GM19468 (cell line): ENCODE measurements around the gene DONSON.

ENCODE experiments used
- ATAC-seq: cut with Tn5 transposase; IDR thresholded peaks from one replicate; pipeline ENCODE4 v1.9.1; 2021; ENCODE audit warnings: mild to moderate bottlenecking, moderate library complexity, moderate number of reproducible peaks; ENCODE audit not compliant: unreplicated experiment; ENCODE audit errors: extremely low read depth

The DONSON gene

DNA sequence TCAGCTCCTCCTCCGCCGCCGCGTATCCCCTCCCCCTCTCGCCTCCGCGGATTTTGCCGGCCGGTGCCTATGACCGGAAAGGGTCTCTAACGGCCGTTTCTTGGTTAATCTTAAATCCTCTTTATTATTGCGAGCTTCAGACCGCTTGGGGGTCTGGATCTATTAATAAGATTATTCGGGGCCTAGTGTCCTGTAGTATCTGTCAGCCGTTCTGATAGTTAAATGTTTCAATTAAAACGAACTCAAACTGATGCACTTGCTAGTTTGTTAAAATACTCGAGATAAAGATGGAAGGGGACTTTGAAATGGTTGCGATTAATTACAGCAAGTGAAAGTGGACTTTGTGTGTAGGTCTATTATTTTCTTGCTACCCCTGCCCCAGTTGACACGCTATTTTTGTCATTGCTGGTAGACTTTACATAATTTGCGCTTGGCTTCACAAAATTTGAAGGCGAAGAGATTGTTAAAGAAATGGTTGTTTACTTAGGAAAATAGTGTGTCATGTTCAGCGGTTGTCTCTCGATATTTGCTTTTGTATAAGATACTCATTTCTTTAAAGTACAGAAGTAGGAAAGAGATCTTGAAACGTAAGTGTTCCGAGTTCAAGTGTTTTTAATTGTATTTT lies 44.9 kb downstream of the DONSON start:
- no peak for ATAC-seq

DNA sequence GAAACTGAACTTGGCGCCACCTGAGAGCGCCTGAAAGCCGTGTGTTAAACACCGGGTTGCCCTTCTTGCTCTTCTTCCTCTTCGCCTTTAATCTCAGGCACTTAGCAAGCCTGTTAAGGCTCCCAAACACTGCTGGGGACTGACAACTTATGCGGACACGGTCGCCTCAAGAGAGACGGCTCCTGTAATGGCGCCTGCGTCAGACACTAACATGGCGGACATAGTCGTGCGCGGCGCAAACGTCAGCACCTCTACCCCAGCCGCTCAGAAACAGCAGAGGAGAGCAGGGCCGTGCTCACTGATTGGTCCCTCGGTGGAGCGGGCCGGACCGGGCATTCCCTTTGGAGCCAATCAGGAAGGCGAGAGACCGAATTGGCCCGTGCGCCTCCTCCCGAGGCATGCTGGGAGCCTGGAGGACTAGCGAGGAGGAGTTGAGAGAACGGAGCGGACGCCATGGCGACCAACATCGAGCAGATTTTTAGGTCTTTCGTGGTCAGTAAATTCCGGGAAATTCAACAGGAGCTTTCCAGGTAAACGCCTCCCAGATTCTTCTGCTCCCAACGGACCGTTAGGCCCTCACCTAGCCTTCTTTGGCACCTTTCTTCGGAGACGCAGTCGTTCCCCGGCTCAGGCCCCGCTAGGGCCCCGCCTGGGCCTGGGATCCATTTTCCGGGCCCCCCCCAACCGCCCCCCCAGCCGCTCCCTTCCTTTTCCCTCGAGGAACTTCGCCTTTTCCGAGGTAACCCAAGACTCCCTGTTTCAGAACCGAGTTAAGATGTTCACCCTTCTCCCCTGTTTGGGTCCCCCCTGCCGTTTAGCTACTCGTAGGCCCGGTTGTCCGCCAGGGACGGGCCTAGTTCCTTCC lies 45.6 kb downstream of the DONSON start, which contains the start of gene SON:
TSS of gene SON (plus strand) at position 399 of the 865 bp plus-strand sequence. CDS start at position 454, 55 bp downstream.
- peak; percentile 90 for ATAC-seq

DNA sequence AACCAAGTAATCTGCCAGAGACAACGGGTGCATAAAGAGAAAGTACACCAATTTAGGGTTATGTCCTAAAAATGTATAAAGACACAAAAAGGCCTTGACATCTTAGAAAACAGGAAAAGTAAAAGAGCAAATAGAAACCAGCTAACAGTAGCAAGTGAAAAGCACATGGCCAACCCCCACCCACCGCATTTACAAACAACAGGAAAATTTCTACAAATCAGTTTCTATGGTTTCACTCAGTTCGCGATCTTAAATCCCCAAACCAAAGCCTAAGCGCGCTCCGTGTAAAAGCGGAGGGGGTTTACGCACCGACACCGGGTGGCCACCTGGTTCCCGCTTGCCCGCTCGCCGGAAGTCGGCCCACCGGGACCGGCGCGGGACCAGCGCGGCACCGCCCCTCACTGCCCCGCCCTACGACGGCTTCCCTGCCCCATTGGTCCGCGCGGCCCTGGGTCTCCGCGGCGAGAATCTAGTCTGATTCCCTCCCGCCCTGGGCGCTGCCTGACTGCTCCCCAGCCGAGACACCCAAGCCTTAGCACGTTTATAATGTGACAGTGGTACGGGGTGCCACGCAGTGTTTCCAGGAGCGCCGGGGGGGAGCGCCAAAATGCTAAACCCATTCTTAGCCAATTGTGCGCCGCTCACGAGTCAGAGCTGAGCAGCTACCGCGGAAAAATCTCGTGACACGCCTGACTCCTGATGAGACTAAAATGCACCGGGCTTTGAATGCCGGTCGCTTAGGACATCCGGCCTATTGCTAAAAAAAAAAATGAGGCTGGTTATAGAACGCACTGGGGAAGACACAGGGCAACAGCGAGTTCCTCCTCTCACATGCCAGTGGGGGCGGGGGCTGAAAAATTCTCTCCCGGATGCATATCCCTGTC lies 46.5 kb downstream of the DONSON start, which contains the start of gene GART:
TSS of gene GART (minus strand) at position 362 of the 884 bp plus-strand sequence. CDS start 2,802 bp downstream, outside the sequence.
- ATAC-seq, result peak; percentile 59

DNA sequence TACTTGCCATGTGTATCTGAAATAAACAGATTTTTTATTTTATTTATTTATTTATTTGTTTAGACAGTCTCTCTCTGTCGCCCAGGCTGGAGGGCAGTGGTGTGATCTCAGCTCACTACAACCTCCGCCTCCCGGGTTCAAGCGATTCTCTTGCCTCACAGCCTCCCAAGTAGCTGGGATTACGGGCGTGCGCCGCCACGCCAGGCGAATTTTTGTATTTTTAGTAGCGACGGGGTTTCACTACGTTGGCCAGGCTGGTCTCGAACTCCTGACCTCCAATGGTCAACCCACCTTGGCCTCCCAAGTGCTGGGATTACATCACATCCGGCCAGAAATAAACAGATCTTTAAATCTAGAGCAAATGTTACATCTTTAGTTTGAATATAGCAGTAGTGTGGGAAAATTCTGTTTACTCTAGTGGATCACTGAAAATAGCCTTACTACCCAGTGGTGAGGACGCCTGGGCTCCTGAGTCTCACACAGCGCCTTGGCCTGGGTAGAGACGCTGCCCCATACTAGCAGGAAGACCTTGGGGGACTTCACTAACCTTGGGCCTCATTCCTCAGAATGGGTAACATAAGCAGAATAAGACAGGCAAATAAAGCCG lies 47.3 kb downstream of the DONSON start:
- ATAC-seq, result no peak

DNA sequence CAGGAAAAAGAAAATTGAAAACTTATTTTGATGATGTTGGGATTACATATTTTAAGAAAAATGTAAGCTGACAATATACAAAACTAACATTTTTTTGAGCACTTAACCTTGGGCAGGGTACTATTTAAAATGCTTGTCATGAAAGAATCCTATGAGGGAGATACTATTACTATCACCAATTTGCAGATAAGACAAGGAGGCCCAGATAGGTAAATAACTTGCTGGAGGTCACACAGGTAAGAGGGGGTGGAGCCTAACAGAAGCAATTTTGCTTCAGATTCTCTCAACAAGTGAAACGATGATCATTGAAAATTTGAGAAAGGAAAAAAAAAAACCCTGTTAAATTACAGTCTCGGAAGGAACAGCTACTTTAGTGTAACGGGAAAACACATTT lies 47.8 kb downstream of the DONSON start:
- no peak for ATAC-seq

DNA sequence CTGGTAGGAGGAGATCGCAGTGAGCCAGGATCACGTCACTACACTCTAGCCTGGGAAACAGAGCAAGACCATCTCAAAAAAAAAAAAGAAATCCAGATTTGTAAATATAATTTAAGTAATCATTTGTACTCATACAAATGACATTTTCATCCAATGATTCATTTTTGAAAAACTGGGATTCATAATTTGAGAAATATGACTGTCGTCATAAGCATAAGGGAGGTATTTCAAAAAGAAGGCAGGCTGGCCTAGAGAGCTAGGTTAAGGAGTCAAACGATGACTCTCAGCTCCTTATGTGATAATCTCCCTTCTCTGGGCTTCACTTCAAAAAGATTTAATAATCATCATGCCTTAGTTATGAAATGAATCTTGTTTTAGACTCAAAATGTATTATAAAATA lies 48.9 kb downstream of the DONSON start:
- ATAC-seq, result no peak

DNA sequence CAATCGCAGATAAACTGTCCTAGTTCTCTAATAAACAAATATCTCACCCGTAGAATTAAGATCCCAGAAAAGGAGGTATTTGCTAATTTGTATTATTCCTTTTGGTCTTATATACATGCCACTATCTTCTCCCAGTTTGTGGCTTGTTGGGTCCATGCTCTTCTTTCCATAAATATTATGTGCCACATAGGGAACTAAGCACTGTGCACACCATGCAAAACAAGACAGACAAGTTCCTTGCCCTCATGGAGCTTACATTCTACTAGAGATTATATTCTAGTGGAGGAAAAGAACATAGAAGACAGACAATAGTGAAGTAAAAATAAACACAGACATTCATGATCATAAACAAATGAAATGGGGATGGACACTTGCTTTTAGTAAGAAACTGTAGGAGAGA lies 51.3 kb downstream of the DONSON start:
- no peak for ATAC-seq

DNA sequence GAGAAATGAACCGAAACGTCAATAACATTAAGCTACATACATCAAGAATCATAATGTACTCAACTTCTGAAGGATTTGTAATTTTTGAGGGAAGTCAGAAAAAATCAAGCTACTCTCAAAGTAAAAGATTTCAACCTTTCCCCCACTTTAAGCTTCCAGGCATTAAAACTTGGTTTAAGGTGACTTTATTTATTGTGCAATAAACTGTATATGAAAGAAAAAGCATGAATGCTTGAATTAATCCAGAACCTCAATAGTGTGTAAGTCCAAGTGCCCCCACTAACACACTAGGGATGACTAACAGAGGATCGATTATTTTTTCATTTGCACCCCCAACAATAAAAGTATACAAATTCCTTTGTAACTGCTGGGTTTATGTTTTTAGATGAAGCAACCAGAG lies 57.5 kb downstream of the DONSON start:
- no peak for ATAC-seq
